Transverse colon (tissue), 4 donors: Measurements from ENCODE around the gene PCCA.

ENCODE experiments used
- POLR2A ChIP-seq: fragments of 450-650 bp; IDR thresholded peaks from one replicate; pipeline ENCODE4 v1.6.1; 2016; ENCODE audit warnings: antibody characterized with exemption, mild to moderate bottlenecking, moderate library complexity
- POLR2AphosphoS5 ChIP-seq, 3 donors: sonication (generic); formaldehyde crosslinking; IDR thresholded peaks; one replicate each; pipeline ENCODE4 v1.6.1; 2016; ENCODE audit warnings: antibody characterized with exemption in 3 of 3
- TF ChIP-seq, protein P1 (sequence below), 5 experiments: fragments of 200-600 bp in 3 of 5; fragments of 450-650 bp in 2 of 5; sonication (generic) in 3 of 5; IDR thresholded peaks; 1 replicate in 2 of 5; 2 replicates in 3 of 5; pipeline ENCODE4 v1.5.1; 2016 to 2017; ENCODE audit warnings: antibody characterized with exemption in 5 of 5, inconsistent platforms in 3 of 5, mild to moderate bottlenecking in 2 of 5, moderate library complexity in 1 of 5

GRCh38 chr13:100197591-100198365, 108.9 kb downstream of the PCCA start:
- TF ChIP-seq, protein P1, sequence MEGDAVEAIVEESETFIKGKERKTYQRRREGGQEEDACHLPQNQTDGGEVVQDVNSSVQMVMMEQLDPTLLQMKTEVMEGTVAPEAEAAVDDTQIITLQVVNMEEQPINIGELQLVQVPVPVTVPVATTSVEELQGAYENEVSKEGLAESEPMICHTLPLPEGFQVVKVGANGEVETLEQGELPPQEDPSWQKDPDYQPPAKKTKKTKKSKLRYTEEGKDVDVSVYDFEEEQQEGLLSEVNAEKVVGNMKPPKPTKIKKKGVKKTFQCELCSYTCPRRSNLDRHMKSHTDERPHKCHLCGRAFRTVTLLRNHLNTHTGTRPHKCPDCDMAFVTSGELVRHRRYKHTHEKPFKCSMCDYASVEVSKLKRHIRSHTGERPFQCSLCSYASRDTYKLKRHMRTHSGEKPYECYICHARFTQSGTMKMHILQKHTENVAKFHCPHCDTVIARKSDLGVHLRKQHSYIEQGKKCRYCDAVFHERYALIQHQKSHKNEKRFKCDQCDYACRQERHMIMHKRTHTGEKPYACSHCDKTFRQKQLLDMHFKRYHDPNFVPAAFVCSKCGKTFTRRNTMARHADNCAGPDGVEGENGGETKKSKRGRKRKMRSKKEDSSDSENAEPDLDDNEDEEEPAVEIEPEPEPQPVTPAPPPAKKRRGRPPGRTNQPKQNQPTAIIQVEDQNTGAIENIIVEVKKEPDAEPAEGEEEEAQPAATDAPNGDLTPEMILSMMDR (IDR thresholded peaks at IDR 0.05), result no peak
- TF ChIP-seq POLR2A (no peak), POLR2AphosphoS5 (IDR thresholded peaks at IDR 0.05) (no peak)
